Measurements from ENCODE around the gene SIRT7. TPM values are rescaled to one million over a fixed set of nuclear protein-coding genes. Genes with fewer than 3 reads are reported as not detected.

SIRT7 gene
- total RNA-seq, 2 experiments from 2014 or later, result 49.1 to 69.3 TPM

- H3K79me2 ChIP-seq (ENCODE audit: insufficient read depth, low read depth, low read length), result peaks cover 5% of the 10 kb centered on the region; the same call in 1 of the 2 replicates
- peaks cover 71% of the 10 kb centered on the region for H3K36me3 ChIP-seq (ENCODE audit: insufficient read depth, low read length)
- no peaks in the 10 kb centered on the region; the same call in 1 of the 2 replicates for H4K20me1 ChIP-seq (ENCODE audit: insufficient read depth, low read length)
- CTCF ChIA-PET (ENCODE audit: unreplicated experiment), result no interaction called here
- peaks cover 15% of the 10 kb centered on the region for H3K4me1 ChIP-seq (ENCODE audit: insufficient read depth, low read length, poor library complexity, severe bottlenecking)
- H3K9me2 ChIP-seq (ENCODE audit: insufficient read depth, low read length), result no peaks in the 10 kb centered on the region
- no peak for TF ChIP-seq EZH2phosphoT487 (IDR thresholded peaks at IDR 0.05; ENCODE audit: borderline replicate concordance, low read depth, low read length)
- no peak for TF ChIP-seq CTCF (conservative IDR thresholded peaks at IDR 0.05; ENCODE audit: low read length)
- peak overlapping the region; percentile 79 for H3K4me2 ChIP-seq (ENCODE audit: low read length)
- DNase-seq (ENCODE audit: low spot score), result no peak
- H3K4me3 ChIP-seq (ENCODE audit: low read depth, low read length, poor library complexity, severe bottlenecking), result peak overlapping the region; percentile 85
- peak overlapping the region; percentile 1; the same call in 1 of the 2 replicates for H2AFZ ChIP-seq (ENCODE audit: low read length)
- intact Hi-C loops (cut with micrococcal nuclease; ENCODE audit: unreplicated experiment), result loop anchor here (1.0 kb wide), 2 partner anchors 20 to 42 kb away; partner anchors contain the start of genes ALYREF and ANAPC11
- POLR2A ChIA-PET, result interaction anchor here (0.5 kb wide), 1 partner anchor 18 kb away, joined by 3 read pairs; no protein-coding TSS in a partner anchor
- no TSS peak for BruUV-seq (replicated peaks)
- no peaks in the 10 kb centered on the region for H3K9me3 ChIP-seq (ENCODE audit: low read length)
- peak overlapping the region; percentile 22 for H3K27ac ChIP-seq (ENCODE audit: low read depth, low read length, poor library complexity, severe bottlenecking)
These were observed 7.1 kb downstream of the SIRT7 start for GRCh38 chr17:81910840-81911276.

GRCh38 chr17:81909966-81910839 lies 7.8 kb downstream of the SIRT7 start:
- peaks cover 68% of the 10 kb centered on the region for H3K36me3 ChIP-seq (ENCODE audit: insufficient read depth, low read length)
- CTCF ChIA-PET (ENCODE audit: unreplicated experiment), result no interaction called here
- H3K4me3 ChIP-seq (ENCODE audit: low read depth, low read length, poor library complexity, severe bottlenecking), result peak overlapping the region; percentile 85
- no TSS peak for BruUV-seq (replicated peaks)
- POLR2A ChIA-PET, result interaction anchor here (1.3 to 2.0 kb wide), 2 partner anchors 14 to 17 kb away, joined by 3 to 21 read pairs; no protein-coding TSS in a partner anchor
- H2AFZ ChIP-seq (ENCODE audit: low read length), result peak overlapping the region; percentile 1; the same call in 1 of the 2 replicates
- H3K4me2 ChIP-seq (ENCODE audit: low read length), result peak overlapping the region; percentile 79
- H3K27ac ChIP-seq (ENCODE audit: low read depth, low read length, poor library complexity, severe bottlenecking), result peak overlapping the region; percentile 22
- TF ChIP-seq EZH2phosphoT487 (IDR thresholded peaks at IDR 0.05; ENCODE audit: borderline replicate concordance, low read depth, low read length) (no peak), CTCF (conservative IDR thresholded peaks at IDR 0.05; ENCODE audit: low read length) (no peak)
- H3K9me3 ChIP-seq (ENCODE audit: low read length), result no peaks in the 10 kb centered on the region
- DNase-seq (ENCODE audit: low spot score), result peak; percentile 34
- peaks cover 5% of the 10 kb centered on the region; the same call in 1 of the 2 replicates for H3K79me2 ChIP-seq (ENCODE audit: insufficient read depth, low read depth, low read length)
- H4K20me1 ChIP-seq (ENCODE audit: insufficient read depth, low read length), result no peaks in the 10 kb centered on the region; the same call in 1 of the 2 replicates
- intact Hi-C loops (cut with micrococcal nuclease; ENCODE audit: unreplicated experiment), result no loop called here
- peaks cover 15% of the 10 kb centered on the region for H3K4me1 ChIP-seq (ENCODE audit: insufficient read depth, low read length, poor library complexity, severe bottlenecking)
- no peaks in the 10 kb centered on the region for H3K9me2 ChIP-seq (ENCODE audit: insufficient read depth, low read length)
